ENCODE measurements around the gene ASPG.

ASPG gene

GRCh38 chr14:104106471-104106991, 21.0 kb downstream of the ASPG start:
- no peak for DNase-seq

GRCh38 chr14:104107101-104107581, 21.6 kb downstream of the ASPG start:
- no peak for DNase-seq

- DNase-seq: no peak
Measured at GRCh38 chr14:104107611-104108569, 22.4 kb downstream of the ASPG start.

GRCh38 chr14:104108570-104109541, 23.4 kb downstream of the ASPG start:
- no peak for DNase-seq

GRCh38 chr14:104109731-104110361, 24.3 kb downstream of the ASPG start:
- DNase-seq: no peak

- no peak for DNase-seq
Measured at GRCh38 chr14:104110491-104111209, 25.1 kb downstream of the ASPG start.

- no peak for DNase-seq
Measured at GRCh38 chr14:104111301-104112112, 26.0 kb downstream of the ASPG start.

- DNase-seq: no peak
Measured at GRCh38 chr14:104112113-104112505, 26.6 kb downstream of the ASPG start.

- no peak for DNase-seq
Measured at GRCh38 chr14:104112609-104113571, 27.4 kb downstream of the ASPG start.

- DNase-seq: no peak
Measured at GRCh38 chr14:104113631-104114420, 28.3 kb downstream of the ASPG start.

GRCh38 chr14:104114421-104115130, 29.1 kb downstream of the ASPG start:
- DNase-seq: no peak

GRCh38 chr14:104115131-104115600, 29.7 kb downstream of the ASPG start:
- DNase-seq: no peak

GRCh38 chr14:104115691-104116287, 30.3 kb downstream of the ASPG start:
- no peak for DNase-seq

- DNase-seq: no peak
Measured at GRCh38 chr14:104116288-104116755, 30.8 kb downstream of the ASPG start.

GRCh38 chr14:104116756-104117340, 31.3 kb downstream of the ASPG start:
- no peak for DNase-seq

GRCh38 chr14:104117341-104118005, 32.0 kb downstream of the ASPG start:
- no peak for DNase-seq

Measured in Kasumi-1 (cell line).